GM21529 (cell line): ENCODE data around the gene ACTR8.
A peak's percentile ranks its signal among the peaks of the same experiment; 100 is the strongest.

Experiments
- ATAC-seq: cut with Tn5 transposase; IDR thresholded peaks from one replicate; pipeline ENCODE4 v1.9.1; 2021; ENCODE audit not compliant: unreplicated experiment

Gene ACTR8

GRCh38 chr3:53865732-53866499 is 16.0 kb downstream of the ACTR8 start:
- no peak for ATAC-seq

GRCh38 chr3:53863145-53863544 is 18.8 kb downstream of the ACTR8 start:
- no peak for ATAC-seq

- ATAC-seq = no peak
These were observed 19.7 kb downstream of the ACTR8 start for GRCh38 chr3:53862241-53862640.

- no peak for ATAC-seq
These were observed 21.8 kb downstream of the ACTR8 start for GRCh38 chr3:53860196-53860595.

- no peak for ATAC-seq
These were observed 22.8 kb downstream of the ACTR8 start for GRCh38 chr3:53859178-53859577.

- ATAC-seq = no peak
These were observed 23.7 kb downstream of the ACTR8 start for GRCh38 chr3:53858096-53858741.

GRCh38 chr3:53856964-53857363 is 25.0 kb downstream of the ACTR8 start:
- no peak for ATAC-seq

- ATAC-seq = no peak
These were observed 31.1 kb downstream of the ACTR8 start for GRCh38 chr3:53850895-53851294.

- no peak for ATAC-seq
These were observed 32.0 kb downstream of the ACTR8 start for GRCh38 chr3:53849916-53850315.

- no peak for ATAC-seq
These were observed 35.1 kb downstream of the ACTR8 start for GRCh38 chr3:53846851-53847155.

GRCh38 chr3:53846134-53846850 is 35.7 kb downstream of the ACTR8 start, which contains the start of the genes CHDH and IL17RB:
CHDH (minus strand) TSS chr3:53846419; CDS start chr3:53824008, 22,411 bp downstream.
IL17RB (plus strand) TSS chr3:53846568; CDS start chr3:53846589, 21 bp downstream.
- peak; percentile 41 for ATAC-seq

- no peak for ATAC-seq
These were observed 36.1 kb downstream of the ACTR8 start for GRCh38 chr3:53845881-53846133.

GRCh38 chr3:53845103-53845880 is 36.7 kb downstream of the ACTR8 start:
- peak; percentile 25 for ATAC-seq

- ATAC-seq = no peak
These were observed 37.5 kb downstream of the ACTR8 start for GRCh38 chr3:53844262-53845102.

- ATAC-seq = peak; percentile 44
These were observed 38.5 kb downstream of the ACTR8 start for GRCh38 chr3:53843195-53844177.

GRCh38 chr3:53842436-53843194 is 39.3 kb downstream of the ACTR8 start:
- ATAC-seq = no peak

GRCh38 chr3:53841296-53841695 is 40.7 kb downstream of the ACTR8 start:
- no peak for ATAC-seq

GRCh38 chr3:53837331-53837730 is 44.6 kb downstream of the ACTR8 start:
- no peak for ATAC-seq
